ENCODE data around the gene CT45A6.
"Not testable (repeated sequence)": the region's sequence is repeated elsewhere in the genome, so short reads cannot be mapped to it uniquely, and the experiment has no call there.

The CT45A6 gene

GRCh38 chrX:135802687-135803086 lies at the start of gene CT45A6:
TSS of gene CT45A6 (minus strand) at chrX:135802787. CDS start at chrX:135798993, 3,794 bp downstream.
- not testable (repeated sequence) for DNase-seq (ENCODE audit: low read depth in 2 of 2)

GRCh38 chrX:135837180-135837579 lies 34.6 kb upstream of the CT45A6 start, which contains the start of gene CT45A7:
TSS of gene CT45A7 (minus strand) at chrX:135837280. CDS start at chrX:135833533, 3,747 bp downstream.
- not testable (repeated sequence) for DNase-seq (ENCODE audit: low read depth in 2 of 2)

GRCh38 chrX:135819912-135820311 lies 17.3 kb upstream of the CT45A6 start, which contains the start of gene CT45A2:
TSS of gene CT45A2 (minus strand) at chrX:135820012. CDS start at chrX:135816265, 3,747 bp downstream.
- not testable (repeated sequence) for DNase-seq (ENCODE audit: low read depth in 2 of 2)

DNA sequence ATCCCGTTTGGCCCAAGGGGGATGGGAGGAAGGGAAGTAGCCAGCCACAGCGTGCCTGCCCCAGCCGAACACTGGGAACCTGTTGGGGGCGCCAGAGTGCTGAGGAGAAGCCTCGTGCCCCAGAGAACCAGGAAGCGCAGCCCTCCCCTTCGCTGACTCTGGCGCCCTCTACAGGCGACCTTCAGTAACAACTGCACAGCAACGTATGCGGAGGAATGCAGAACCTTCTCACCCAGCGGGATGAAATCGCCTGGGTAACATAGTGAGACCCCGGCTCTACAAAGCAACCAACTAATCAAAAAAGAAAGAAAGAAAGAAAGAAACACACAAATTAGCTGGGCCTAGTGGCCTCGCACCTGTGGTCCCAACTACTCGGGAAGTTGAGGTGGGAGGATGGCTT lies 17.2 kb downstream of the CT45A6 start, which contains the start of gene CT45A5:
Gene CT45A5, minus strand, starts transcription at position 101 of the 400 bp plus-strand sequence. CDS start 3,774 bp downstream, outside the sequence.
- not testable (repeated sequence) for DNase-seq (ENCODE audit: low read depth in 2 of 2)

DNA sequence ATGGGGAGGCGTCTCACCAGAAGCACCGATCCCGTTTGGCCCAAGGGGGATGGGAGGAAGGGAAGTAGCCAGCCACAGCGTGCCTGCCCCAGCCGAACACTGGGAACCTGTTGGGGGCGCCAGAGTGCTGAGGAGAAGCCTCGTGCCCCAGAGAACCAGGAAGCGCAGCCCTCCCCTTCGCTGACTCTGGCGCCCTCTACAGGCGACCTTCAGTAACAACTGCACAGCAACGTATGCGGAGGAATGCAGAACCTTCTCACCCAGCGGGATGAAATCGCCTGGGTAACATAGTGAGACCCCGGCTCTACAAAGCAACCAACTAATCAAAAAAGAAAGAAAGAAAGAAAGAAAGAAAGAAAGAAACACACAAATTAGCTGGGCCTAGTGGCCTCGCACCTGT lies 34.5 kb downstream of the CT45A6 start, which contains the start of gene CT45A3:
Gene CT45A3, minus strand, starts transcription at position 101 of the 400 bp plus-strand sequence. CDS start 3,747 bp downstream, outside the sequence.
- not testable (repeated sequence) for DNase-seq (ENCODE audit: low read depth in 2 of 2)

GRCh38 chrX:135744739-135745138 lies 57.8 kb downstream of the CT45A6 start:
- not testable (repeated sequence) for DNase-seq (ENCODE audit: low read depth in 2 of 2)
